A172 (cell line): Measurements from ENCODE around the gene C1orf167. TPM values are rescaled to one million over a fixed set of nuclear protein-coding genes. Genes with fewer than 3 reads are reported as not detected.

Experiments used
- DNase-seq: peaks from one replicate; pipeline ENCODE4 v3.0.0-alpha.2; 2015; ENCODE audit warnings: low spot score
- total RNA-seq: library from RNA; depleted of rRNA; stranded (reverse); fragments of >200 nt; shearing (Covaris generic); gene quantifications from 2 replicates; pipeline ENCODE4 v1.2.3, GENCODE V29; 2014; rRNA removed

C1orf167 gene, protein sequence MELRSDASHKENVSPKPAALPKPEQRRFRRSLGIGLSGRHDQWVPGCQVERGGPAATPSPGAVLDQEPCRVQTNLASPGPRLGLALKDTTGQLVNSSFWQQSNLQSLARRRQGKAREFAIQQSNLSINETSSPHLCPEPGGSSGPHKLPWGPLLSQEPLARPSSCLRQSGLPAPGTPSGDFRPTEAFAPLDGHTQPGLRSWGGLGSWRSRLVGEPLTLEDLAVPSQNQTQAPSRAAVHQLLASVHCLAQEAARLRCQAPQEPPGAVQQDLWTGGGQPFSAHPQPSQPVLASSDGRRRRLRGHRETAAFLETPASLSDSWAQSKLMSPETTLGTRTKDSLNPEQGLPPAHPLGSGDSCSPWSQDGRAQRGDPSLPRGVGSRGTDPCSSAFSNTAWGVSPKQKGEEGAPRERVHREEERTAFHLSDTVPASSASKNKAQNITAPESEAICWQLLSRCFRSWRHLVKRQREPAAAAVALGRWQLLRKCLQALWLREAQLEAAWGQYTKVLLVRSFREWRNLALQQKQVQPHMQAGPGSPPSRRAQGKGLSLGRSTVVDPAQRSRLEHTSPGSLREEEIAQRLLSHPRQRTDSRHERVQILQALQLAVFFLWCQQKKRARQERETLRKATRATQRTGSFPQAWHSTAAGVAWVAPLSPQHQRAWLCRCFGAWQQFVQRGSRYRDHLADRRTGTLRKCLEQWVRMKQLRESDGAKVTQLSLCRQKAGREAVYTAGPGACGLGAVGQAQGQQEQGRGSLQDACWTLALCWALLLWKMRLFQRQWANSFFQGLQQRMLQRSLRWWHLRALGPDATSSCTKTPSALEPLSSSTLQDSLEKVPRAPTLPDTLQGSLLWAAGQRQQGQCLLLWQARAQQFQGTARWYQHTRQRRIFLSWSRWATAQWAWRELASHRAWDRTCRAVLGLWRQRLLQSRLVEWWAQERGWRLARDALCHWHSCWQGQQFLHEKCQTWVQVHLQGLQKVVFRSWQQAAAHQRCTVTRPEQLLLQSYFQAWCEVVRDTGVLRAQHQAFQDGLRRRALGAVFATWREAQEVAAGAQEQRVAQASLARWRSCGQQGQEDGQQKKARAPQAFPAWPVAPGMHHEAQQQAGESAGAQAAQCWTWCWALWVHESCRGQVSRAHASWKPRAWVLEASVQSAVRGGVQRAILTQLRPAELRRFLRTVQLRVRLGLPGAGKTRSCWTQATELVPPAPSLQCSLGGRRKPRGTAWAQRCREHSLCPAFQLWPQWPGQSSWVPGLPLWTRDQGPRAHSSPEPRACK (N-terminal part only)
- not detected in 2 replicates for total RNA-seq

DNA sequence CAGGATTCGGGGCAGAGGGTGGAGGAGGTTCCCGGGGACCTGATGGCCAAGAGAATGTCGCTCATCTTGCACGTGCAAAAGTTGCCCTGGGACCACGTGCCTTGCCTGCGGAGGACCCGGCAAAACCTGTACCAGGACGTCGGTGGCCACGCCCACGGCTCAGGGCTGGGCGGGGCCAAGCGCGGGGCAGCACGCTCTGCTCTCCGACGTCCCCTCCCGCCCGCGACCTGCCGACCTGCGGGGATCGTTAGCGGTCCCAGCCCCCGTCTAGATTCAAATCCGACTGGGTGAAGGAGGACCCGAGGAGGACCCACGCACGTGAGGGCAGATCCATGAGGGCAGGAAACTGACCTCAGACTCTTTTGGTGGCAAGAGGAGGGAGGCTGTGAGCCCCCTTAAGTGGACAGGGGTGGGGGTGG, at the start of gene C1orf167:
Gene C1orf167, plus strand, starts transcription at position 206 of the 419 bp plus-strand sequence. CDS start 2,208 bp downstream, outside the sequence.
- DNase-seq: no peak

GRCh38 chr1:11712285-11712684, 49.7 kb upstream of the C1orf167 start:
- DNase-seq: no peak

GRCh38 chr1:11713095-11713494, 48.9 kb upstream of the C1orf167 start:
- DNase-seq: no peak

DNA sequence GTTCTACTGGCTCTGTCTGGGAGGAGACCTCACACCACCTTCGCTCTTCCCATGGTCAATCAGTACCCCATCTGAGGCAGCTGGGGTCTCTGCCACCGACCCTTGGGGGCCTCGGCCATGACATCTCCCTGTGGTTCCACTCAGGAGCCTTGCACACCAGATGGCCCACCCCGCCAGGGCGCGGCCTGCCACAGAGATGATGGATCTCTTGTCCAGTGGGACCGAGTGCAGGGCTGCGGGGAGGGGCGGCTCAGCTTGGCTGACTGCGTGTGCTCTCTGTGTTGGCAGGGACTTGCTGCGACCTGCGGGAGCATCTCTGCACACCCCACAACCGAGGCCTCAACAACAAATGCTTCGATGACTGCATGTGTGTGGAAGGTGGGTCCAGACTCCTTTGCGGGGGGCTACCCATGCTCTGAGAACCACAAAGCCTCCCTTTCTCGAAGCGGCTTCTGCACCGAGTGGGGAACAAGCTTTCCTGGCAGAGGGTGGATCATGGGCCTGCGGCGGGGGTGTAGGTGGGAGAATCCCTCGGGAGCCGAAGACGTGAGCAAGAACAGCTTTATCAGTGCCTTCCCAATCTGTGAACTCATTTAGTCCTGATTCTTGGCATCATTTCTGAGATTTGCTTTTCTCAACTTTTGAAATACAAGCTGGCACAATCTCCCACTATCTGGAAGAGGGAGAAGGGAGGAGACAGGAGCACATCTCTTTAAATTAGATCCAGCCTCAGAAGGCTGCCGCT, 47.0 kb upstream of the C1orf167 start:
- DNase-seq: no peak

DNA sequence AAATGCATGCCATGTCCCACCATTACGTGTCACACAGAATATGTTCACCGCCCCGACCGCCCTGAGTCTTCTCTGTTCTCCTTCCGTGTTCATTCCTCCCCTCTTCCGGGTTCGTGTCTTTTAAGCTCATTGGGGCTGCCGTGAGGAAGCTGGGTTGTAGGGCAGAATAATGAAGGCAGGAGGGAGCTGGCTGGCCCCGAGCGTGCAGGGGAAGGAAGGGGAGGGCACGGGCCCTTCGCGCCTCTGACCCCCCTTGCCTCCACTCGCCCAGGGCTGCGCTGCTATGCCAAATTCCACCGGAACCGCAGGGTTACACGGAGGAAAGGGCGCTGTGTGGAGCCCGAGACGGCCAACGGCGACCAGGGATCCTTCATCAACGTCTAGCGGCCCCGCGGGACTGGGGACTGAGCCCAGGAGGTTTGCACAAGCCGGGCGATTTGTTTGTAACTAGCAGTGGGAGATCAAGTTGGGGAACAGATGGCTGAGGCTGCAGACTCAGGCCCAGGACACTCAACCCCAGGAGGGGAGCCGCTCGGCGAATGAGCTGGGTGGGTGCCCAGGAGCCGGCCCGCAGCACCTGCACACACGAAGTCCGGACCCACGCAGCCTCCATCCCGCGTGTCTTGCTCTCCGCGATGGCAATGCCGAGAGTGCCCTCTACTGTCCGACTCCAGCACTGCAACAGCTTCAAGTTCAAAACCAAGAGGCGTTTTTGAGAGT, 42.5 kb upstream of the C1orf167 start:
- peak; percentile 26 for DNase-seq

- no peak for DNase-seq
Measured at GRCh38 chr1:11720033-11720376, 42.0 kb upstream of the C1orf167 start.

- no peak for DNase-seq
Measured at GRCh38 chr1:11720525-11720924, 41.5 kb upstream of the C1orf167 start.

- no peak for DNase-seq
Measured at GRCh38 chr1:11721311-11721710, 40.7 kb upstream of the C1orf167 start.

DNA sequence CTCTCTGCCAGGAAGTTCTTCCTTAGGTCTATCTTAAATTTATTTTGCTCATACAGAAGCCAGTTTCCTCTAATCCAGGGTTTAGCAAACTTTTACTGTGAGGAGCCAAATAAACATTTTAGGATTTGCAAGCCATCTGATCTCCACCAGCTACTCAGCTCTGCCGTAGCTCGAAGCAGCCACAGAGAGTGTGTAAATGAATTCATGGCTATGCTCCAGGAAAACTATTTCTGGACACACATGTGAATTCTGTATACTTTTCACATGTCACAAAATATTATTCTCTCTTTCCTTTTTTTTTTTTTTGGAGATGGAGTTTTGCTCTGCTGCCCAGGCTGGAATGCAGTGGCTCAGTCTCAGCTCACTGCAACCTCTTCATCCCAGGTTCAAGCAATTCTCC, 39.5 kb upstream of the C1orf167 start:
- no peak for DNase-seq

GRCh38 chr1:11725616-11726015, 36.4 kb upstream of the C1orf167 start:
- DNase-seq: no peak

GRCh38 chr1:11727119-11727518, 34.9 kb upstream of the C1orf167 start:
- DNase-seq: no peak

GRCh38 chr1:11728126-11728806, 33.7 kb upstream of the C1orf167 start:
- DNase-seq: no peak

DNA sequence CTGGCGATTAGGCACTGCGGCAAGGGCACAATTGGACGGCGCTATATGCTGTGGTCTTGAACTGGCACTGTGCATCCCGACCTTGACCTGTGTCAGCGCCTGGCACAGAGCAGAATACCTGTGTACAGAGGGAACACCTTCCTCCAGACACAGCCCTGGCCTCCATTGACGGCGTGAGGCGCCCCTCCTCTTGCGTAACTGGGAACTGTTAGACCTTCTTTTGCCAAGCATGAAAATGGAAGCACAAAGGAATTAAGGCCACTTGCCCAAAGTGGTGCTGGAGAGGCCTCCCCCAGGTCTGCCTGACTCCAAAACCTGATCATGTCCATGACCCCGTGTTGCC, 32.9 kb upstream of the C1orf167 start:
- DNase-seq: no peak

- DNase-seq: no peak
Measured at GRCh38 chr1:11729498-11730428, 32.2 kb upstream of the C1orf167 start.

GRCh38 chr1:11730429-11730891, 31.5 kb upstream of the C1orf167 start:
- peak; percentile 35 for DNase-seq

- DNase-seq: no peak
Measured at GRCh38 chr1:11731691-11732283, 30.2 kb upstream of the C1orf167 start.

GRCh38 chr1:11733306-11733705, 28.7 kb upstream of the C1orf167 start:
- DNase-seq: no peak

GRCh38 chr1:11735531-11735853, 26.5 kb upstream of the C1orf167 start:
- DNase-seq: no peak
